Measurements from ENCODE around the gene DOCK6.

DOCK6 gene

DNA sequence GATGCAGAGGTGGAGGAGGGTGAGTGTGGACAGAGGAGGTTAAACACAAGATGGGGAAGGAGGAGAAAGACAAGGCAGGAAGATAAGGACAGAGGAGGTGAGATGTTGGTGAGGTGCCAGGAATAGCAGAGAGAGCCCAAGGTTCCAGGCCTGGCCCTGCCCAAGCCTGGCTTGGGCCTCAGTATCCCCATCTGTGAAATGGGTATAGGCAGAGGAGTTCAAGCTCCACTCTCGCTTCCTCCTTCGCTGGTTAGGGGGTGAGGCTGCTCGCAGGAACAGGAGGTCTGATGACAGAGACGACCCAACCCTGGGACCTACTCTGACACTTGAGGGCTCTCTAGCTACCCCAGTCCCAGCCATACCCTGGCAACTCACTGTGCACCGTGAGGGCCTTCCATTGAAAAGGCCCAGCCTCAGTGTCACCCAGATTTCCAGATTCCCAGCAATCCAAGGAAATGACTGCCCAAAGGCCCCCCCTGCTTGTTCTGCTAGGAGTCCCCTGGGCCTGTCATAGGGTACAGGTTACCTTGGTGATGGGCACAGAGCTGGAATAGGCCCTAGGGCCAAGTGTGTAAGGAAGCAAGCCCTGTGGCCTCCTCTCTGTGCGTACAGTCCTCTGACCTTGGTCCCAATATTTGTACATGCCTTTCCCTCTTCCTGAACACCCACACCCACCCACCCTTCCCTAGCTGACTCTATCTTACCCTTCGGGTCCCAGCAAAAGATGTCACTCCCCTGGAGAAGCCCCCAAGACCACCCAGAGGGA is 31.5 kb downstream of the DOCK6 start:
- ATAC-seq: no peak
- no peak for TF ChIP-seq ARNTL (CRISPR knock-in tag; IDR thresholded peaks at IDR 0.05; ENCODE audit: borderline replicate concordance, low read depth)
- TF ChIP-seq, protein P1, sequence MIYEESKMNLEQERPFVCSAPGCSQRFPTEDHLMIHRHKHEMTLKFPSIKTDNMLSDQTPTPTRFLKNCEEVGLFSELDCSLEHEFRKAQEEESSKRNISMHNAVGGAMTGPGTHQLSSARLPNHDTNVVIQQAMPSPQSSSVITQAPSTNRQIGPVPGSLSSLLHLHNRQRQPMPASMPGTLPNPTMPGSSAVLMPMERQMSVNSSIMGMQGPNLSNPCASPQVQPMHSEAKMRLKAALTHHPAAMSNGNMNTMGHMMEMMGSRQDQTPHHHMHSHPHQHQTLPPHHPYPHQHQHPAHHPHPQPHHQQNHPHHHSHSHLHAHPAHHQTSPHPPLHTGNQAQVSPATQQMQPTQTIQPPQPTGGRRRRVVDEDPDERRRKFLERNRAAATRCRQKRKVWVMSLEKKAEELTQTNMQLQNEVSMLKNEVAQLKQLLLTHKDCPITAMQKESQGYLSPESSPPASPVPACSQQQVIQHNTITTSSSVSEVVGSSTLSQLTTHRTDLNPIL (CRISPR knock-in tag; IDR thresholded peaks at IDR 0.05; ENCODE audit: low read depth): no peak
- TF ChIP-seq RARB (CRISPR knock-in tag; IDR thresholded peaks at IDR 0.05): no peak
- TF ChIP-seq, protein P2, sequence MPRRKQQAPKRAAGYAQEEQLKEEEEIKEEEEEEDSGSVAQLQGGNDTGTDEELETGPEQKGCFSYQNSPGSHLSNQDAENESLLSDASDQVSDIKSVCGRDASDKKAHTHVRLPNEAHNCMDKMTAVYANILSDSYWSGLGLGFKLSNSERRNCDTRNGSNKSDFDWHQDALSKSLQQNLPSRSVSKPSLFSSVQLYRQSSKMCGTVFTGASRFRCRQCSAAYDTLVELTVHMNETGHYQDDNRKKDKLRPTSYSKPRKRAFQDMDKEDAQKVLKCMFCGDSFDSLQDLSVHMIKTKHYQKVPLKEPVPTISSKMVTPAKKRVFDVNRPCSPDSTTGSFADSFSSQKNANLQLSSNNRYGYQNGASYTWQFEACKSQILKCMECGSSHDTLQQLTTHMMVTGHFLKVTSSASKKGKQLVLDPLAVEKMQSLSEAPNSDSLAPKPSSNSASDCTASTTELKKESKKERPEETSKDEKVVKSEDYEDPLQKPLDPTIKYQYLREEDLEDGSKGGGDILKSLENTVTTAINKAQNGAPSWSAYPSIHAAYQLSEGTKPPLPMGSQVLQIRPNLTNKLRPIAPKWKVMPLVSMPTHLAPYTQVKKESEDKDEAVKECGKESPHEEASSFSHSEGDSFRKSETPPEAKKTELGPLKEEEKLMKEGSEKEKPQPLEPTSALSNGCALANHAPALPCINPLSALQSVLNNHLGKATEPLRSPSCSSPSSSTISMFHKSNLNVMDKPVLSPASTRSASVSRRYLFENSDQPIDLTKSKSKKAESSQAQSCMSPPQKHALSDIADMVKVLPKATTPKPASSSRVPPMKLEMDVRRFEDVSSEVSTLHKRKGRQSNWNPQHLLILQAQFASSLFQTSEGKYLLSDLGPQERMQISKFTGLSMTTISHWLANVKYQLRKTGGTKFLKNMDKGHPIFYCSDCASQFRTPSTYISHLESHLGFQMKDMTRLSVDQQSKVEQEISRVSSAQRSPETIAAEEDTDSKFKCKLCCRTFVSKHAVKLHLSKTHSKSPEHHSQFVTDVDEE (CRISPR knock-in tag; IDR thresholded peaks at IDR 0.05): no peak
- no peak for TF ChIP-seq GLIS3 (CRISPR knock-in tag; IDR thresholded peaks at IDR 0.05)

DNA sequence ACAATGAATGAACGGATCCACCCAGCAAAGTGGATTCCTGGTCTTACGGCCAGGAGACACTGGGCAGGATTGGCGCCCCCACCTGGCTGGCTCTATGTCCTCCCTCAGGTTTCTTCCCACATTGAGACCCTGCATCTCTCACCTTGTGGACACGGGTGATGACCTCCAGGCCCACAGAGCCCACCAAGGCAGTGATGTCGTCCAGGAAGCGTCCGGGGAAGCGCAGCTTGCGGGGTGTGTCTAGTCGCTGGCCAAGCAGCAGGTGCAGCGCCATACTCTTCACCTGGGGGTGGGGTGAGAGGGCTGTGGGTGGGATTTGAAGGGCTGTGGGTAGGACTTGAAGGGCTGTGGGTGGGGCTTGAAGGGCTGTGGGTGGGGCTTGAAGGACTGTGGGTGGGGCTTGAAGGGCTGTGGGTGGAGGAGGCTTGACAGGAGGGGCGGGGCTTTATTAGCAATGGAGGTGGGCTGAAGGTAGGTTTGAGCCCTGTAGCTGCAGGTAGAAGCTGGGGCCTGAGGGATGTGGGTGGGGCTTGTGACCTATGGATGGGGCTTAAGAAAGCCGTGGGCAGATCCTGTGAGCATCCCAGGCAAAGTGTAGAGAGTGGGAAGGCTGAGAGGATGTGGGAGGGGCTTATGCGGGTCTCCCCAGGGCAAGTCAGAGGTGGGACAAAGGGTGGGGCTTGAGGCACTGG is 35.0 kb downstream of the DOCK6 start:
- peak; percentile 59 for ATAC-seq
- TF ChIP-seq, protein P1 (CRISPR knock-in tag; IDR thresholded peaks at IDR 0.05; ENCODE audit: low read depth): no peak
- TF ChIP-seq, protein P3, sequence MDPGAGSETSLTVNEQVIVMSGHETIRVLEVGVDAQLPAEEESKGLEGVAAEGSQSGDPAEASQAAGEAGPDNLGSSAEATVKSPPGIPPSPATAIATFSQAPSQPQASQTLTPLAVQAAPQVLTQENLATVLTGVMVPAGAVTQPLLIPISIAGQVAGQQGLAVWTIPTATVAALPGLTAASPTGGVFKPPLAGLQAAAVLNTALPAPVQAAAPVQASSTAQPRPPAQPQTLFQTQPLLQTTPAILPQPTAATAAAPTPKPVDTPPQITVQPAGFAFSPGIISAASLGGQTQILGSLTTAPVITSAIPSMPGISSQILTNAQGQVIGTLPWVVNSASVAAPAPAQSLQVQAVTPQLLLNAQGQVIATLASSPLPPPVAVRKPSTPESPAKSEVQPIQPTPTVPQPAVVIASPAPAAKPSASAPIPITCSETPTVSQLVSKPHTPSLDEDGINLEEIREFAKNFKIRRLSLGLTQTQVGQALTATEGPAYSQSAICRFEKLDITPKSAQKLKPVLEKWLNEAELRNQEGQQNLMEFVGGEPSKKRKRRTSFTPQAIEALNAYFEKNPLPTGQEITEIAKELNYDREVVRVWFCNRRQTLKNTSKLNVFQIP (CRISPR knock-in tag; IDR thresholded peaks at IDR 0.05; ENCODE audit: borderline replicate concordance, low read depth): no peak
- TF ChIP-seq ZNF8 (CRISPR knock-in tag; IDR thresholded peaks at IDR 0.05) (no peak), SNAI2 (CRISPR knock-in tag; IDR thresholded peaks at IDR 0.05) (no peak), ZNF565 (CRISPR knock-in tag; conservative IDR thresholded peaks at IDR 0.05; ENCODE audit: low read depth) (no peak), TOX (CRISPR knock-in tag; IDR thresholded peaks at IDR 0.05; ENCODE audit: borderline replicate concordance) (no peak), ZFP3 (CRISPR knock-in tag; IDR thresholded peaks at IDR 0.05) (no peak), ZFP30 (CRISPR knock-in tag; IDR thresholded peaks at IDR 0.05) (no peak), ISL1 (CRISPR knock-in tag; IDR thresholded peaks at IDR 0.05) (no peak), CSDC2 (CRISPR knock-in tag; IDR thresholded peaks at IDR 0.05) (no peak), ZNF70 (CRISPR knock-in tag; IDR thresholded peaks at IDR 0.05) (no peak), BACH2 (CRISPR knock-in tag; IDR thresholded peaks at IDR 0.05; ENCODE audit: borderline replicate concordance) (no peak), RARB (CRISPR knock-in tag; IDR thresholded peaks at IDR 0.05) (no peak), ESRRG (CRISPR knock-in tag; IDR thresholded peaks at IDR 0.05) (no peak), ARNTL (CRISPR knock-in tag; IDR thresholded peaks at IDR 0.05; ENCODE audit: borderline replicate concordance, low read depth) (no peak), GLIS3 (CRISPR knock-in tag; IDR thresholded peaks at IDR 0.05) (no peak)
- TF ChIP-seq, protein P2 (CRISPR knock-in tag; IDR thresholded peaks at IDR 0.05): no peak
- TF ChIP-seq, protein P4, sequence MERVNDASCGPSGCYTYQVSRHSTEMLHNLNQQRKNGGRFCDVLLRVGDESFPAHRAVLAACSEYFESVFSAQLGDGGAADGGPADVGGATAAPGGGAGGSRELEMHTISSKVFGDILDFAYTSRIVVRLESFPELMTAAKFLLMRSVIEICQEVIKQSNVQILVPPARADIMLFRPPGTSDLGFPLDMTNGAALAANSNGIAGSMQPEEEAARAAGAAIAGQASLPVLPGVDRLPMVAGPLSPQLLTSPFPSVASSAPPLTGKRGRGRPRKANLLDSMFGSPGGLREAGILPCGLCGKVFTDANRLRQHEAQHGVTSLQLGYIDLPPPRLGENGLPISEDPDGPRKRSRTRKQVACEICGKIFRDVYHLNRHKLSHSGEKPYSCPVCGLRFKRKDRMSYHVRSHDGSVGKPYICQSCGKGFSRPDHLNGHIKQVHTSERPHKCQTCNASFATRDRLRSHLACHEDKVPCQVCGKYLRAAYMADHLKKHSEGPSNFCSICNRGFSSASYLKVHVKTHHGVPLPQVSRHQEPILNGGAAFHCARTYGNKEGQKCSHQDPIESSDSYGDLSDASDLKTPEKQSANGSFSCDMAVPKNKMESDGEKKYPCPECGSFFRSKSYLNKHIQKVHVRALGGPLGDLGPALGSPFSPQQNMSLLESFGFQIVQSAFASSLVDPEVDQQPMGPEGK (CRISPR knock-in tag; IDR thresholded peaks at IDR 0.05; ENCODE audit: borderline replicate concordance): no peak
- TF ChIP-seq, protein P5, sequence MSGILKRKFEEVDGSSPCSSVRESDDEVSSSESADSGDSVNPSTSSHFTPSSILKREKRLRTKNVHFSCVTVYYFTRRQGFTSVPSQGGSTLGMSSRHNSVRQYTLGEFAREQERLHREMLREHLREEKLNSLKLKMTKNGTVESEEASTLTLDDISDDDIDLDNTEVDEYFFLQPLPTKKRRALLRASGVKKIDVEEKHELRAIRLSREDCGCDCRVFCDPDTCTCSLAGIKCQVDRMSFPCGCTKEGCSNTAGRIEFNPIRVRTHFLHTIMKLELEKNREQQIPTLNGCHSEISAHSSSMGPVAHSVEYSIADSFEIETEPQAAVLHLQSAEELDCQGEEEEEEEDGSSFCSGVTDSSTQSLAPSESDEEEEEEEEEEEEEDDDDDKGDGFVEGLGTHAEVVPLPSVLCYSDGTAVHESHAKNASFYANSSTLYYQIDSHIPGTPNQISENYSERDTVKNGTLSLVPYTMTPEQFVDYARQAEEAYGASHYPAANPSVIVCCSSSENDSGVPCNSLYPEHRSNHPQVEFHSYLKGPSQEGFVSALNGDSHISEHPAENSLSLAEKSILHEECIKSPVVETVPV (CRISPR knock-in tag; IDR thresholded peaks at IDR 0.05): no peak

Data from SK-N-SH treated with all-trans-retinoic acid at 6 μM for 48 hours (cell line).